Stomach (tissue), 9 donors: Measurements from ENCODE around the gene EZH2. TPM values are rescaled to one million over a fixed set of nuclear protein-coding genes. Genes with fewer than 3 reads are reported as not detected.

Source experiments
- DNase-seq, 2 donors: peaks; one replicate each; pipeline versions ENCODE4 v3.0.0 to v3.0.0-alpha.2; 2013 to 2019
- H3K27ac ChIP-seq, 5 donors: fragments of 200-600 bp in 4 of 5; sonication (generic) in 4 of 5; one replicate each; pipeline ENCODE4 v1.5.1; 2013 to 2019; ENCODE audit warnings: mild to moderate bottlenecking in 1 of 5, moderate library complexity in 1 of 5
- H3K27me3 ChIP-seq, 3 donors: fragments of 200-600 bp; sonication (generic); one replicate each; pipeline ENCODE4 v1.5.1; 2017 to 2019; ENCODE audit warnings: mixed run types in 1 of 3
- H3K36me3 ChIP-seq, 4 donors: fragments of 200-600 bp; sonication (generic); 1 replicate in 3 of 4; 2 replicates in 1 of 4; pipeline ENCODE4 v1.5.1; 2016 to 2019
- H3K4me1 ChIP-seq, 4 donors: fragments of 200-600 bp; sonication (generic); one replicate each; pipeline ENCODE4 v1.5.1; 2016 to 2019
- H3K4me3 ChIP-seq, 4 donors: fragments of 200-600 bp; sonication (generic) in 3 of 4; one replicate each; pipeline ENCODE4 v1.5.1; 2016 to 2019; ENCODE audit warnings: mild to moderate bottlenecking in 1 of 4
- H3K9me3 ChIP-seq, 4 donors: fragments of 200-600 bp; sonication (generic); one replicate each; pipeline ENCODE4 v1.5.1; 2016 to 2019
- EP300 ChIP-seq: sonication (generic); formaldehyde crosslinking; IDR thresholded peaks from one replicate; pipeline ENCODE4 v1.6.1; 2017; ENCODE audit warnings: antibody characterized with exemption
- POLR2A ChIP-seq, 4 donors: fragments of 450-650 bp; IDR thresholded peaks; one replicate each; pipeline ENCODE4 v1.6.1; 2016; ENCODE audit warnings: antibody characterized with exemption in 4 of 4, control low read depth in 2 of 4, mild to moderate bottlenecking in 1 of 4, moderate library complexity in 1 of 4
- POLR2AphosphoS5 ChIP-seq, 3 donors: sonication (generic); formaldehyde crosslinking; IDR thresholded peaks; one replicate each; pipeline ENCODE4 v1.6.1; 2016; ENCODE audit warnings: antibody characterized with exemption in 3 of 3
- WGBS, 5 donors: extraction: QIAGEN DNeasy Blood & Tissue Kit in 3 of 5; methylation state at CpG; one replicate each; pipeline versions ENCODE4 v1.1.5 to v1.1.7; 2013 to 2018; 5-methylcytosine and 5-hydroxymethylcytosine counted together
- intact Hi-C: fragments of 100-400 bp; cut with DNase I; formaldehyde crosslinking; loops from one replicate; pipeline ENCODE4 v1.15.1; 2023; ENCODE audit warnings: low total_unique reads
- polyA plus RNA-seq, 3 donors: library from polyadenylated mRNA; stranded (reverse); fragments of 200-250 nt; gene quantifications; one replicate each; pipeline ENCODE4 v1.2.3, GENCODE V29; 2013
- total RNA-seq, 5 donors: library from RNA; depleted of rRNA; stranded (reverse); fragments of >200 nt; gene quantifications; one replicate each; pipeline versions ENCODE4 v1.1.0 to v1.2.3, GENCODE V29; 2014 to 2016
- TF ChIP-seq, protein P1 (sequence below), 7 experiments: fragments of 450-650 bp in 4 of 7; fragments of 200-600 bp in 3 of 7; sonication (generic) in 3 of 7; IDR thresholded peaks; one replicate each; pipeline ENCODE4 v1.5.1; 2016 to 2019; ENCODE audit warnings: antibody characterized with exemption in 7 of 7, control low read depth in 2 of 7, mild to moderate bottlenecking in 1 of 7
- donor health status: healthy with polysubstance abuse.
- donor health status: Bipolar disorder and iron deficiency.
- donor health status: healthy.

The EZH2 gene
- total and polyA plus RNA-seq, 8 donors = under 0.01 to 12.9 (median 4.6) TPM

- whole genome bisulfite sequencing, 5 donors = 74 to 81% (median 77%) methylated on average over 9 of the region's 9 CpGs
Measured at GRCh38 chr7:148847815-148848734, 36.0 kb downstream of the EZH2 start.

DNA sequence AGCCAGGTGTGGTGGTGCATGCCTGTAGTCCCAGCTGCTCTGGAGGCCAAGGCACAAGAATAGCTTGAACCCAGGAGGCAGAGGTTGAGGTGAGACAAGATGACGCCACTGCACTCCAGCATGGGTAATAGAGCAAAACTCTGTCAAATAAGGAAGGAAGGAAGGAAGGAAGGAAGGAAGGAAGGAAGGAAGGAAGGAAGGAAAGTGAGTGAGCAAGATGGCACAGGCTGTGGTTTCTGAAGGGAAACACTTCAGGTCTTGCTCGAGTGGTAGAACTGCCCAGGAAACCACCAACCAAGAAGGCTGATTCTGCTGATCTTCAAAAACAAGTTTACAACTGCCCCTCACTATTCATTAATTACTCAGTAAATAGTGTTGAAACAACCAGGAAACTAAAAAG, 45.2 kb downstream of the EZH2 start:
- TF ChIP-seq POLR2A (IDR thresholded peaks at IDR 0.05) (no peak), EP300 (no peak), POLR2AphosphoS5 (IDR thresholded peaks at IDR 0.05) (no peak)
- TF ChIP-seq, protein P1, sequence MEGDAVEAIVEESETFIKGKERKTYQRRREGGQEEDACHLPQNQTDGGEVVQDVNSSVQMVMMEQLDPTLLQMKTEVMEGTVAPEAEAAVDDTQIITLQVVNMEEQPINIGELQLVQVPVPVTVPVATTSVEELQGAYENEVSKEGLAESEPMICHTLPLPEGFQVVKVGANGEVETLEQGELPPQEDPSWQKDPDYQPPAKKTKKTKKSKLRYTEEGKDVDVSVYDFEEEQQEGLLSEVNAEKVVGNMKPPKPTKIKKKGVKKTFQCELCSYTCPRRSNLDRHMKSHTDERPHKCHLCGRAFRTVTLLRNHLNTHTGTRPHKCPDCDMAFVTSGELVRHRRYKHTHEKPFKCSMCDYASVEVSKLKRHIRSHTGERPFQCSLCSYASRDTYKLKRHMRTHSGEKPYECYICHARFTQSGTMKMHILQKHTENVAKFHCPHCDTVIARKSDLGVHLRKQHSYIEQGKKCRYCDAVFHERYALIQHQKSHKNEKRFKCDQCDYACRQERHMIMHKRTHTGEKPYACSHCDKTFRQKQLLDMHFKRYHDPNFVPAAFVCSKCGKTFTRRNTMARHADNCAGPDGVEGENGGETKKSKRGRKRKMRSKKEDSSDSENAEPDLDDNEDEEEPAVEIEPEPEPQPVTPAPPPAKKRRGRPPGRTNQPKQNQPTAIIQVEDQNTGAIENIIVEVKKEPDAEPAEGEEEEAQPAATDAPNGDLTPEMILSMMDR (IDR thresholded peaks at IDR 0.05) = no peak
- H3K4me1 ChIP-seq = peaks cover 0 to 5% (median 0%) of the 10 kb centered on the region in 4 donors
- H3K27me3 ChIP-seq = no peaks in the 10 kb centered on the region
- H3K27ac ChIP-seq = no peak overlapping the region
- no peaks in the 10 kb centered on the region for H3K36me3 ChIP-seq
- WGBS, 5 donors = 70 to 95% (median 80%) methylated on average over 2 of the region's 2 CpGs
- H3K9me3 ChIP-seq = no peaks in the 10 kb centered on the region
- H3K4me3 ChIP-seq = no peak overlapping the region
- no peak for DNase-seq
- intact Hi-C loops = no loop called here

More at GRCh38 chr7:148847815-148848734, 36.0 kb downstream of the EZH2 start:
- Histone ChIP-seq H3K36me3 (no peaks in the 10 kb centered on the region), H3K27me3 (no peaks in the 10 kb centered on the region), H3K9me3 (no peaks in the 10 kb centered on the region), H3K4me3 (no peak overlapping the region), H3K27ac (no peak overlapping the region), H3K4me1 (peaks cover 0 to 11% (median 2%) of the 10 kb centered on the region in 4 donors)
- TF ChIP-seq, protein P1 (IDR thresholded peaks at IDR 0.05) = no peak
- TF ChIP-seq EP300 (no peak), POLR2AphosphoS5 (IDR thresholded peaks at IDR 0.05) (no peak), POLR2A (IDR thresholded peaks at IDR 0.05) (no peak)
- no peak for DNase-seq
- intact Hi-C loops = no loop called here

- Histone ChIP-seq H3K4me3 (no peak overlapping the region), H3K27ac (no peak overlapping the region), H3K36me3 (no peaks in the 10 kb centered on the region), H3K4me1 (peaks cover 0 to 5% (median 0%) of the 10 kb centered on the region in 4 donors), H3K9me3 (no peaks in the 10 kb centered on the region), H3K27me3 (no peaks in the 10 kb centered on the region)
- no peak for TF ChIP-seq POLR2AphosphoS5 (IDR thresholded peaks at IDR 0.05)
- no peak for TF ChIP-seq EP300
- TF ChIP-seq POLR2A (IDR thresholded peaks at IDR 0.05) = no peak
- intact Hi-C loops = no loop called here
- DNase-seq = no peak
- 94 to 97% (median 96%) methylated on average over 4 of the region's 4 CpGs for WGBS, 5 donors
Measured at GRCh38 chr7:148835854-148836253, 48.2 kb downstream of the EZH2 start.

DNA sequence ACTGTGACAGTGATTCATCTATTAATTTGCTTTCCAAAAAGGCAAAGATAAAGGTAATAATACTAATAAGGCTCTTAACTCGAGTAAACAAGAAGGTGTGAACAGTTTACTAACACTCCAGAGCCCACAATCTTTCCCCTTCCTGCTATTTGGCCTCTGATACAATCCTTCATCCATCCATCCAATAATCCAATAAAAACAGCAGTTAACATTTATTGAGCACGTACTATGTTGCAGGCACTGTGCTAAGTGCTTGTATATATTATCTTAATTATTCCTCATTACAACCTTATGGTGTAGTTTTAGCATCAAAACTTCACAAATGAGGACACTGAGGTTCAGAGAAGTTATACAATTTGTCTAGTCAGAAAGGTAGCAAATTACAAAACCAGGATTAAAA, 49.5 kb downstream of the EZH2 start:
- H3K4me3 ChIP-seq = no peak overlapping the region
- 88 to 97% (median 96%) methylated on average over 2 of the region's 2 CpGs for whole genome bisulfite sequencing, 5 donors
- TF ChIP-seq, protein P1 (IDR thresholded peaks at IDR 0.05) = no peak
- TF ChIP-seq POLR2A (IDR thresholded peaks at IDR 0.05) (no peak), POLR2AphosphoS5 (IDR thresholded peaks at IDR 0.05) (no peak), EP300 (no peak)
- intact Hi-C loops = no loop called here
- H3K36me3 ChIP-seq = no peaks in the 10 kb centered on the region
- no peaks in the 10 kb centered on the region for H3K27me3 ChIP-seq
- no peak overlapping the region for H3K27ac ChIP-seq
- H3K9me3 ChIP-seq = no peaks in the 10 kb centered on the region
- peaks cover 0 to 2% (median 0%) of the 10 kb centered on the region in 4 donors for H3K4me1 ChIP-seq
- DNase-seq = no peak
